Retinal pigment epithelial cell (primary cell): ENCODE measurements around the gene ZNF778.

Experiments
- DNase-seq: peaks from one replicate; pipeline ENCODE4 v3.0.0-alpha.2; 2010; ENCODE audit warnings: low read depth
- H3K4me3 ChIP-seq: 2 replicates; pipeline ENCODE4 v1.5.1; 2011; ENCODE audit warnings: mild to moderate bottlenecking, low read length, control low read depth, moderate library complexity
- CTCF ChIP-seq: conservative IDR thresholded peaks from 2 replicates; pipeline ENCODE4 v1.5.1; 2011; ENCODE audit warnings: low read depth, low read length, control low read depth, inconsistent platforms

Gene ZNF778

GRCh38 chr16:89198417-89199240, 18.9 kb upstream of the ZNF778 start:
- DNase-seq: no peak
- no peak overlapping the region for H3K4me3 ChIP-seq
- no peak for TF ChIP-seq CTCF

- no peak for DNase-seq
- no peak overlapping the region for H3K4me3 ChIP-seq
- TF ChIP-seq CTCF: no peak
These were observed 18.0 kb upstream of the ZNF778 start for GRCh38 chr16:89199241-89200123.

GRCh38 chr16:89200124-89200849, 17.2 kb upstream of the ZNF778 start, which contains the start of gene SLC22A31:
SLC22A31 (minus strand) TSS chr16:89200537; CDS start chr16:89200501, 36 bp downstream.
- no peak for TF ChIP-seq CTCF
- no peak for DNase-seq
- no peak within 1 kb of the TSS for H3K4me3 ChIP-seq

GRCh38 chr16:89200850-89201411, 16.6 kb upstream of the ZNF778 start:
- H3K4me3 ChIP-seq: no peak overlapping the region
- no peak for TF ChIP-seq CTCF
- no peak for DNase-seq

- DNase-seq: no peak
- TF ChIP-seq CTCF: no peak
- peak overlapping the region; percentile 17 for H3K4me3 ChIP-seq
These were observed 15.8 kb upstream of the ZNF778 start for GRCh38 chr16:89201439-89202377.
